Fibroblast of the aortic adventitia (primary cell): Measurements from ENCODE around the gene LTK. TPM values are rescaled to one million over a fixed set of nuclear protein-coding genes. Genes with fewer than 3 reads are reported as not detected.

Experiments used
- DNase-seq: peaks from one replicate; pipeline ENCODE4 v3.0.0-alpha.2; 2010; ENCODE audit warnings: low read depth
- H3K4me3 ChIP-seq: 2 replicates; pipeline ENCODE4 v1.5.1; 2011; ENCODE audit warnings: low read depth, mild to moderate bottlenecking, control low read depth, low read length, moderate library complexity
- total RNA-seq: library from RNA; depleted of rRNA; stranded (reverse); fragments of >200 nt; gene quantifications from 2 replicates; pipeline ENCODE4 v1.2.3, GENCODE V29; 2012; ENCODE audit warnings: low replicate concordance
- TF ChIP-seq, protein P1 (sequence below): IDR thresholded peaks from 2 replicates; pipeline ENCODE4 v1.5.1; 2011; ENCODE audit warnings: mild to moderate bottlenecking, low read length, control low read depth, inconsistent platforms; ENCODE audit not compliant: insufficient read depth

Gene LTK
- under 0.01 TPM in 1 of 2 replicates, not detected in the other for total RNA-seq

- TF ChIP-seq, protein P1, sequence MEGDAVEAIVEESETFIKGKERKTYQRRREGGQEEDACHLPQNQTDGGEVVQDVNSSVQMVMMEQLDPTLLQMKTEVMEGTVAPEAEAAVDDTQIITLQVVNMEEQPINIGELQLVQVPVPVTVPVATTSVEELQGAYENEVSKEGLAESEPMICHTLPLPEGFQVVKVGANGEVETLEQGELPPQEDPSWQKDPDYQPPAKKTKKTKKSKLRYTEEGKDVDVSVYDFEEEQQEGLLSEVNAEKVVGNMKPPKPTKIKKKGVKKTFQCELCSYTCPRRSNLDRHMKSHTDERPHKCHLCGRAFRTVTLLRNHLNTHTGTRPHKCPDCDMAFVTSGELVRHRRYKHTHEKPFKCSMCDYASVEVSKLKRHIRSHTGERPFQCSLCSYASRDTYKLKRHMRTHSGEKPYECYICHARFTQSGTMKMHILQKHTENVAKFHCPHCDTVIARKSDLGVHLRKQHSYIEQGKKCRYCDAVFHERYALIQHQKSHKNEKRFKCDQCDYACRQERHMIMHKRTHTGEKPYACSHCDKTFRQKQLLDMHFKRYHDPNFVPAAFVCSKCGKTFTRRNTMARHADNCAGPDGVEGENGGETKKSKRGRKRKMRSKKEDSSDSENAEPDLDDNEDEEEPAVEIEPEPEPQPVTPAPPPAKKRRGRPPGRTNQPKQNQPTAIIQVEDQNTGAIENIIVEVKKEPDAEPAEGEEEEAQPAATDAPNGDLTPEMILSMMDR, result no peak
- peak within 1 kb of the TSS; percentile 13 for H3K4me3 ChIP-seq
- no peak for DNase-seq
Observed at GRCh38 chr15:41513506-41514227, at the start of gene LTK. Gene LTK (minus strand): TSS chr15:41513827. CDS start chr15:41513709, 118 bp downstream.

- peak; percentile 25 for DNase-seq
- TF ChIP-seq, protein P1, result no peak
- H3K4me3 ChIP-seq, result no peak overlapping the region
Observed at GRCh38 chr15:41562784-41563198, 49.2 kb upstream of the LTK start.

DNA sequence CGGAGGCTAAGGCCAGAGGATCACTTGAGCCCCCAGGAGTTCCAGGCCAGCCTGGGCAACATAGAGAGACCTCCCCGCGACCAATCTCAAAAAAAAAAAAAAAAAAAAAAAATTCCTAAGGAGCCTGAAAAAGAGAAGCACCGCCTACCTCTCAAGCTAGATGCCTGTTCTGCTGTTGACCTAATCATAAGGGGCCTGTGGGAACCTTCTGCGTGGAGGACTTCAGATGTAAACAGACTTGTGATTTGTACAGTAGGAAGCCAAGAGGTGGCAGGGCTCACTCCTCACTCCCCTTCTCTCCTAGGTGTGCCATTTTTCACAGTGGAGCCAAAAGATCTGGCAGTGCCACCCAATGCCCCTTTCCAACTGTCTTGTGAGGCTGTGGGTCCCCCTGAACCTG lies 48.6 kb upstream of the LTK start:
- DNase-seq, result no peak
- no peak overlapping the region for H3K4me3 ChIP-seq
- TF ChIP-seq, protein P1, result no peak

DNA sequence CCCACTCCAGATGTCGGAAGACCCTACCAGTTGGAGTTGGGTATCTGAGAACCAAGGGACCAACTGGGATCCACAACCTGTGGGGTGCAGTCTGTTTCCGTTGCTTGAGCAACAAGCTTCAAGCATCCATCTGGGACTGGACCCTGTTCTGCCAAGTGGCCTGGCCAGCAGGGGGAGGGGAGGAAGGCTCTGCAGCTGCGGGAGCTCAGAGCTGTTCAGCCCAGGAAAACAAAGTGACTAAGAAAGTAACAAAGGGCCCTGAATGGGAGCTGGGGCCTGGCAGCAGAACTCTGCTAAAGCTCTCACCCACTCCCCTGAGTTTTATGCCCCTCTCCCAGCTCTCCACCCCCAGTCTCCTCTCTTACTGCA lies 48.1 kb upstream of the LTK start:
- TF ChIP-seq, protein P1, result peak; percentile 36
- H3K4me3 ChIP-seq, result no peak overlapping the region
- peak; percentile 70 for DNase-seq

GRCh38 chr15:41561104-41561776 lies 47.6 kb upstream of the LTK start:
- DNase-seq, result no peak
- TF ChIP-seq, protein P1, result no peak
- H3K4me3 ChIP-seq, result no peak overlapping the region

- no peak overlapping the region for H3K4me3 ChIP-seq
- DNase-seq, result no peak
- TF ChIP-seq, protein P1, result no peak
Observed at GRCh38 chr15:41560572-41560874, 46.9 kb upstream of the LTK start.
